Prostate gland (tissue), 2 donors: ENCODE measurements around the gene LUC7L3.

ENCODE experiments used
- CTCF ChIP-seq, 4 experiments: fragments of 200-600 bp in 2 of 4; fragments of 450-650 bp in 2 of 4; sonication (generic) in 2 of 4; IDR thresholded peaks; 1 replicate in 3 of 4; 2 replicates in 1 of 4; pipeline ENCODE4 v1.5.1; 2016 to 2019; ENCODE audit warnings: antibody characterized with exemption in 4 of 4, mild to moderate bottlenecking in 2 of 4, moderate library complexity in 2 of 4
- POLR2A ChIP-seq: fragments of 450-650 bp; IDR thresholded peaks from one replicate; pipeline ENCODE4 v1.6.1; 2016; ENCODE audit warnings: antibody characterized with exemption, mild to moderate bottlenecking

- TF ChIP-seq CTCF (IDR thresholded peaks at IDR 0.05) (no peak), POLR2A (no peak)
Observed at GRCh38 chr17:50778471-50778870, 59.1 kb downstream of the LUC7L3 start.
